HCT116 (cell line): ENCODE results near the gene CDIP1. TPM values are rescaled to one million over a fixed set of nuclear protein-coding genes. Genes with fewer than 3 reads are reported as not detected.

ENCODE experiments used
- ATAC-seq: fragments of 200-7000 bp; cut with Tn5 transposase; 2 replicates; pipeline ENCODE4 v1.9.1; 2020; ENCODE audit warnings: mild to moderate bottlenecking, moderate library complexity
- BruUV-seq: library from RNA; stranded (reverse); fragments of 400-500 nt; replicated peaks from 2 replicates; lab custom pipeline; 2021; lab: Mats Ljungman, UMichigan
- CTCF ChIA-PET: fragments of 300-600 bp; sonication (Branson Sonifier 250); formaldehyde crosslinking; loops from one replicate; lab custom pipeline; 2021; ENCODE audit warnings: antibody characterized with exemption; lab: Charles Lee
- POLR2A ChIA-PET: fragments of 300-600, 350-600 bp; sonication (Branson Sonifier 250); formaldehyde crosslinking; loops from one replicate; lab custom pipeline; 2021; ENCODE audit warnings: antibody characterized with exemption; lab: Charles Lee
- RAD21 ChIA-PET, 2 experiments: fragments of 300-600 bp; sonication (Branson Sonifier 250); formaldehyde crosslinking; loops; one replicate each; lab custom pipeline; 2023; ENCODE audit warnings: low total read pairs in 2 of 2; ENCODE audit not compliant: uncharacterized antibody in 2 of 2, unreplicated experiment in 2 of 2, low non-redundant PET in 1 of 2; lab: Charles Lee
- DNase-seq: peaks from one replicate; pipeline ENCODE4 v3.0.0-alpha.2; 2010; ENCODE audit warnings: low read depth, low spot score
- H2AFZ ChIP-seq: fragments of 200-600 bp; shearing (Covaris generic), sonication (generic); 2 replicates; pipeline ENCODE4 v1.6.1; 2017; ENCODE audit warnings: low read depth, mixed run types, mixed read lengths, antibody characterized with exemption, low read length; ENCODE audit not compliant: poor library complexity, severe bottlenecking
- H3K27ac ChIP-seq: 2 replicates; pipeline ENCODE4 v1.5.1; 2012; ENCODE audit warnings: low read depth, low read length
- H3K27me3 ChIP-seq: fragments of 200-600 bp; sonication (generic); 2 replicates; pipeline ENCODE4 v1.6.1; 2016; ENCODE audit warnings: mixed run types, low read length, mixed read lengths; ENCODE audit not compliant: insufficient read depth
- H3K36me3 ChIP-seq, 2 experiments: fragments of 200-500 bp in 1 of 2; fragments of 200-600 bp in 1 of 2; sonication (Bioruptor generic) in 1 of 2; sonication (generic) in 1 of 2; 2 replicates each; pipeline versions ENCODE4 v1.5.1 to v1.6.1; 2014 to 2016; ENCODE audit warnings: low read length in 2 of 2, inconsistent platforms in 1 of 2, mixed read lengths in 1 of 2, mixed run types in 1 of 2; ENCODE audit not compliant: insufficient read depth in 2 of 2, control insufficient read depth in 1 of 2
- H3K4me1 ChIP-seq, 2 experiments: fragments of 200-600 bp in 1 of 2; sonication (generic) in 1 of 2; 2 replicates each; pipeline versions ENCODE4 v1.5.1 to v1.6.1; 2012 to 2017; ENCODE audit warnings: low read length in 2 of 2, inconsistent platforms in 1 of 2, mild to moderate bottlenecking in 1 of 2, mixed read lengths in 1 of 2, mixed run types in 1 of 2, moderate library complexity in 1 of 2; ENCODE audit not compliant: insufficient read depth in 2 of 2, control insufficient read depth in 1 of 2
- H3K4me2 ChIP-seq: fragments of 200-600 bp; sonication (generic); 2 replicates; pipeline ENCODE4 v1.6.1; 2017; ENCODE audit warnings: mixed run types, low read length, mixed read lengths
- H3K4me3 ChIP-seq, 2 experiments: fragments of 200-600 bp in 1 of 2; sonication (generic) in 1 of 2; replicated peaks in 1 of 2; 2 replicates each; pipeline ENCODE4 v1.5.1; 2011 to 2016; ENCODE audit warnings: low read length in 2 of 2, control low read depth in 1 of 2, low read depth in 1 of 2, mild to moderate bottlenecking in 1 of 2, mixed read lengths in 1 of 2, mixed run types in 1 of 2
- H3K79me2 ChIP-seq: fragments of 200-600 bp; sonication (generic); 2 replicates; pipeline ENCODE4 v1.6.1; 2017; ENCODE audit warnings: mild to moderate bottlenecking, mixed run types, low read length, moderate library complexity, mixed read lengths; ENCODE audit not compliant: insufficient read depth
- H3K9ac ChIP-seq: fragments of 200-600 bp; sonication (generic); 2 replicates; pipeline ENCODE4 v1.6.1; 2016; ENCODE audit warnings: low read length, mixed read lengths
- H3K9me2 ChIP-seq: fragments of 200-600 bp; sonication (generic), shearing (Covaris generic); 2 replicates; pipeline ENCODE4 v1.6.1; 2017; ENCODE audit warnings: mixed run types, mild to moderate bottlenecking, moderate library complexity; ENCODE audit not compliant: insufficient read depth
- H3K9me3 ChIP-seq, 2 experiments: fragments of 200-500 bp in 1 of 2; fragments of 200-600 bp in 1 of 2; sonication (Bioruptor generic) in 1 of 2; sonication (generic) in 1 of 2; 2 replicates each; pipeline ENCODE4 v1.6.1; 2014 to 2017; ENCODE audit warnings: low read length in 2 of 2, mixed read lengths in 2 of 2, inconsistent platforms in 1 of 2, low read depth in 1 of 2, mild to moderate bottlenecking in 1 of 2, mixed run types in 1 of 2, moderate library complexity in 1 of 2; ENCODE audit not compliant: control insufficient read depth in 1 of 2, insufficient read depth in 1 of 2
- H4K20me1 ChIP-seq: fragments of 200-600 bp; sonication (generic), shearing (Covaris generic); 2 replicates; pipeline ENCODE4 v1.6.1; 2017; ENCODE audit warnings: mixed run types, mild to moderate bottlenecking, moderate library complexity; ENCODE audit not compliant: insufficient read depth
- CBX3 ChIP-seq: IDR thresholded peaks from 2 replicates; pipeline ENCODE4 v1.6.1; 2012; ENCODE audit warnings: low read depth
- FOSL1 ChIP-seq: IDR thresholded peaks from 2 replicates; pipeline ENCODE4 v1.6.1; 2012; ENCODE audit warnings: low read depth
- POLR2A ChIP-seq: IDR thresholded peaks from 2 replicates; pipeline ENCODE4 v1.7.0; 2011; ENCODE audit warnings: borderline replicate concordance; ENCODE audit not compliant: insufficient read depth, insufficient read length; ENCODE audit errors: extremely low read depth
- SP1 ChIP-seq: IDR thresholded peaks from 2 replicates; pipeline ENCODE4 v1.6.1; 2012; ENCODE audit warnings: low read depth
- SRF ChIP-seq: IDR thresholded peaks from 2 replicates; pipeline ENCODE4 v1.6.1; 2012; ENCODE audit warnings: low read depth
- TCF7L2 ChIP-seq: IDR thresholded peaks from 2 replicates; pipeline ENCODE4 v1.7.0; 2011; ENCODE audit warnings: borderline replicate concordance, inconsistent platforms; ENCODE audit not compliant: insufficient read depth, insufficient read length; ENCODE audit errors: extremely low read depth
- YY1 ChIP-seq: IDR thresholded peaks from 2 replicates; pipeline ENCODE4 v1.6.1; 2011; ENCODE audit warnings: low read length, low read depth, moderate library complexity, mild to moderate bottlenecking; ENCODE audit not compliant: insufficient replicate concordance; ENCODE audit errors: extremely low read depth
- intact Hi-C: fragments of 100-400 bp; cut with micrococcal nuclease; formaldehyde crosslinking; loops from 2 replicates; pipeline ENCODE4 v1.10.0; 2022
- total RNA-seq: library from RNA; stranded (reverse); gene quantifications from one replicate; pipeline ENCODE4 v1.2.1, GENCODE V29; 2021; ENCODE audit not compliant: unreplicated experiment
- TF ChIP-seq, protein P1 (sequence below): IDR thresholded peaks from 2 replicates; pipeline ENCODE4 v1.6.1; 2012
- TF ChIP-seq, protein P2 (sequence below), 3 experiments: fragments of 200-600 bp in 1 of 3; sonication (generic) in 1 of 3; IDR thresholded peaks in 2 of 3; conservative IDR thresholded peaks in 1 of 3; 2 replicates each; pipeline ENCODE4 v1.5.1; 2012 to 2017; ENCODE audit warnings: low read depth in 2 of 3, low read length in 2 of 3, antibody characterized with exemption in 1 of 3, borderline replicate concordance in 1 of 3, control low read depth in 1 of 3, mild to moderate bottlenecking in 1 of 3, mixed read lengths in 1 of 3, mixed run types in 1 of 3, moderate library complexity in 1 of 3; ENCODE audit not compliant: insufficient read depth in 1 of 3
- TF ChIP-seq, protein P3 (sequence below): IDR thresholded peaks from 2 replicates; pipeline ENCODE4 v1.6.1; 2012; ENCODE audit warnings: low read depth
- TF ChIP-seq, protein P4 (sequence below): IDR thresholded peaks from 2 replicates; pipeline ENCODE4 v1.6.1; 2011; ENCODE audit warnings: mild to moderate bottlenecking, low read length, moderate library complexity; ENCODE audit not compliant: insufficient replicate concordance; ENCODE audit errors: extremely low read depth

The CDIP1 gene
- total RNA-seq, 1 experiment from 2014 or later: 7.2 TPM

DNA sequence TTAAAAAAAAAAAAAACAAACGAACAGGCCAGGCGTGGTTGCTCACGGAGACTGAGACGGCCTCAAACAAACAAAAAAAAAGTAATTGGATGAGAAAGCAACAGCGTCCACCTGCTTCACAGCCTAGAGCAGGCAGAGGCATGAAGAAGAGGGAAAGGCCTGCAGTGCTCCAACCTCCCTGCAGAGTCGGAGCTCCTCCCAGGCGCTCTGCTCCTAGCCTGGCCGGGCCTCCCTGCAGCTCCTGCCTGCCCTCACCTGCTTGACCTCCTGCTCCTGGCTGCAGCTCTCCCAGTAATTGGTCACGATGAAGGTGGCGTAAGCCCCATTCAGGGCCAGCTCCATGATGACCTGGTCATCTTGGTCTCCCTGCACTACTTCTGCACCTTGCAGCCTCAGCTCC, 69.6 kb downstream of the CDIP1 start:
- Histone ChIP-seq H4K20me1 (no peaks in the 10 kb centered on the region), H3K36me3 (peaks cover 20 to 23% of the 10 kb centered on the region in 2 experiments; a peak in 3 of 4 replicates), H3K9me3 (no peaks in the 10 kb centered on the region), H3K27ac (no peak overlapping the region), H3K4me2 (no peak overlapping the region), H3K4me3 (no peak overlapping the region), H3K79me2 (peaks cover 26% of the 10 kb centered on the region), H3K9me2 (no peaks in the 10 kb centered on the region), H2AFZ (no peak overlapping the region), H3K4me1 (peaks cover 4 to 27% of the 10 kb centered on the region in 2 experiments; a peak in 3 of 4 replicates), H3K27me3 (no peaks in the 10 kb centered on the region), H3K9ac (no peak overlapping the region)
- ChIA-PET POLR2A (no interaction called here), RAD21 (no interaction called here), CTCF (no interaction called here)
- TF ChIP-seq, protein P1, sequence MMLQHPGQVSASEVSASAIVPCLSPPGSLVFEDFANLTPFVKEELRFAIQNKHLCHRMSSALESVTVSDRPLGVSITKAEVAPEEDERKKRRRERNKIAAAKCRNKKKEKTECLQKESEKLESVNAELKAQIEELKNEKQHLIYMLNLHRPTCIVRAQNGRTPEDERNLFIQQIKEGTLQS: no peak
- no peak for TF ChIP-seq TCF7L2
- no peak for TF ChIP-seq SRF
- TF ChIP-seq, protein P2, sequence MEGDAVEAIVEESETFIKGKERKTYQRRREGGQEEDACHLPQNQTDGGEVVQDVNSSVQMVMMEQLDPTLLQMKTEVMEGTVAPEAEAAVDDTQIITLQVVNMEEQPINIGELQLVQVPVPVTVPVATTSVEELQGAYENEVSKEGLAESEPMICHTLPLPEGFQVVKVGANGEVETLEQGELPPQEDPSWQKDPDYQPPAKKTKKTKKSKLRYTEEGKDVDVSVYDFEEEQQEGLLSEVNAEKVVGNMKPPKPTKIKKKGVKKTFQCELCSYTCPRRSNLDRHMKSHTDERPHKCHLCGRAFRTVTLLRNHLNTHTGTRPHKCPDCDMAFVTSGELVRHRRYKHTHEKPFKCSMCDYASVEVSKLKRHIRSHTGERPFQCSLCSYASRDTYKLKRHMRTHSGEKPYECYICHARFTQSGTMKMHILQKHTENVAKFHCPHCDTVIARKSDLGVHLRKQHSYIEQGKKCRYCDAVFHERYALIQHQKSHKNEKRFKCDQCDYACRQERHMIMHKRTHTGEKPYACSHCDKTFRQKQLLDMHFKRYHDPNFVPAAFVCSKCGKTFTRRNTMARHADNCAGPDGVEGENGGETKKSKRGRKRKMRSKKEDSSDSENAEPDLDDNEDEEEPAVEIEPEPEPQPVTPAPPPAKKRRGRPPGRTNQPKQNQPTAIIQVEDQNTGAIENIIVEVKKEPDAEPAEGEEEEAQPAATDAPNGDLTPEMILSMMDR (IDR thresholded peaks at IDR 0.05 in 2 of 3, conservative IDR thresholded peaks at IDR 0.05 in 1 of 3; ENCODE audit: borderline replicate concordance in 1 of 3, insufficient read depth in 1 of 3, low read depth in 2 of 3, low read length in 2 of 3): no peak
- TF ChIP-seq, protein P3, sequence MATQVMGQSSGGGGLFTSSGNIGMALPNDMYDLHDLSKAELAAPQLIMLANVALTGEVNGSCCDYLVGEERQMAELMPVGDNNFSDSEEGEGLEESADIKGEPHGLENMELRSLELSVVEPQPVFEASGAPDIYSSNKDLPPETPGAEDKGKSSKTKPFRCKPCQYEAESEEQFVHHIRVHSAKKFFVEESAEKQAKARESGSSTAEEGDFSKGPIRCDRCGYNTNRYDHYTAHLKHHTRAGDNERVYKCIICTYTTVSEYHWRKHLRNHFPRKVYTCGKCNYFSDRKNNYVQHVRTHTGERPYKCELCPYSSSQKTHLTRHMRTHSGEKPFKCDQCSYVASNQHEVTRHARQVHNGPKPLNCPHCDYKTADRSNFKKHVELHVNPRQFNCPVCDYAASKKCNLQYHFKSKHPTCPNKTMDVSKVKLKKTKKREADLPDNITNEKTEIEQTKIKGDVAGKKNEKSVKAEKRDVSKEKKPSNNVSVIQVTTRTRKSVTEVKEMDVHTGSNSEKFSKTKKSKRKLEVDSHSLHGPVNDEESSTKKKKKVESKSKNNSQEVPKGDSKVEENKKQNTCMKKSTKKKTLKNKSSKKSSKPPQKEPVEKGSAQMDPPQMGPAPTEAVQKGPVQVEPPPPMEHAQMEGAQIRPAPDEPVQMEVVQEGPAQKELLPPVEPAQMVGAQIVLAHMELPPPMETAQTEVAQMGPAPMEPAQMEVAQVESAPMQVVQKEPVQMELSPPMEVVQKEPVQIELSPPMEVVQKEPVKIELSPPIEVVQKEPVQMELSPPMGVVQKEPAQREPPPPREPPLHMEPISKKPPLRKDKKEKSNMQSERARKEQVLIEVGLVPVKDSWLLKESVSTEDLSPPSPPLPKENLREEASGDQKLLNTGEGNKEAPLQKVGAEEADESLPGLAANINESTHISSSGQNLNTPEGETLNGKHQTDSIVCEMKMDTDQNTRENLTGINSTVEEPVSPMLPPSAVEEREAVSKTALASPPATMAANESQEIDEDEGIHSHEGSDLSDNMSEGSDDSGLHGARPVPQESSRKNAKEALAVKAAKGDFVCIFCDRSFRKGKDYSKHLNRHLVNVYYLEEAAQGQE: no peak
- TF ChIP-seq FOSL1: no peak
- TF ChIP-seq POLR2A: no peak
- no peak for TF ChIP-seq YY1
- TF ChIP-seq SP1: no peak
- TF ChIP-seq, protein P4, sequence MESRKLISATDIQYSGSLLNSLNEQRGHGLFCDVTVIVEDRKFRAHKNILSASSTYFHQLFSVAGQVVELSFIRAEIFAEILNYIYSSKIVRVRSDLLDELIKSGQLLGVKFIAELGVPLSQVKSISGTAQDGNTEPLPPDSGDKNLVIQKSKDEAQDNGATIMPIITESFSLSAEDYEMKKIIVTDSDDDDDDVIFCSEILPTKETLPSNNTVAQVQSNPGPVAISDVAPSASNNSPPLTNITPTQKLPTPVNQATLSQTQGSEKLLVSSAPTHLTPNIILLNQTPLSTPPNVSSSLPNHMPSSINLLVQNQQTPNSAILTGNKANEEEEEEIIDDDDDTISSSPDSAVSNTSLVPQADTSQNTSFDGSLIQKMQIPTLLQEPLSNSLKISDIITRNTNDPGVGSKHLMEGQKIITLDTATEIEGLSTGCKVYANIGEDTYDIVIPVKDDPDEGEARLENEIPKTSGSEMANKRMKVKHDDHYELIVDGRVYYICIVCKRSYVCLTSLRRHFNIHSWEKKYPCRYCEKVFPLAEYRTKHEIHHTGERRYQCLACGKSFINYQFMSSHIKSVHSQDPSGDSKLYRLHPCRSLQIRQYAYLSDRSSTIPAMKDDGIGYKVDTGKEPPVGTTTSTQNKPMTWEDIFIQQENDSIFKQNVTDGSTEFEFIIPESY: no peak
- no peak for TF ChIP-seq CBX3
- no peak for ATAC-seq
- intact Hi-C loops: no loop called here
- BruUV-seq: no TSS peak
- DNase-seq: no peak
